Stimulated activated CD8-positive, alpha-beta memory T cell treated with anti-CD3 and anti-CD28 coated beads, Interleukin-15, amount 100 ng/mL, for 4 hours (primary cell): ENCODE measurements around the gene IGDCC3.

ENCODE experiments used
- DNase-seq, 2 donors: peaks; one replicate each; pipeline ENCODE4 v3.0.0-alpha.2; 2020; ENCODE audit warnings: low read depth in 2 of 2

Gene IGDCC3

GRCh38 chr15:65298731-65299130 lies 79.1 kb downstream of the IGDCC3 start:
- no peak for DNase-seq

- DNase-seq = no peak
Observed at GRCh38 chr15:65292938-65293518, 84.8 kb downstream of the IGDCC3 start.

- no peak for DNase-seq
Observed at GRCh38 chr15:65290228-65290627, 87.6 kb downstream of the IGDCC3 start.

- no peak for DNase-seq
Observed at GRCh38 chr15:65289261-65289854, 88.4 kb downstream of the IGDCC3 start.

GRCh38 chr15:65287520-65287855 lies 90.3 kb downstream of the IGDCC3 start:
- no peak for DNase-seq

GRCh38 chr15:65286704-65287519 lies 90.9 kb downstream of the IGDCC3 start, which contains the start of gene PARP16:
TSS of gene PARP16 (minus strand) at chr15:65286883. CDS start at chr15:65286426, 457 bp downstream.
- peak; percentile 79 to 90 for DNase-seq

- no peak for DNase-seq
Observed at GRCh38 chr15:65286069-65286703, 91.6 kb downstream of the IGDCC3 start.

GRCh38 chr15:65285291-65286068 lies 92.3 kb downstream of the IGDCC3 start:
- no peak for DNase-seq

- no peak for DNase-seq
Observed at GRCh38 chr15:65278480-65278879, 99.3 kb downstream of the IGDCC3 start.
